Islet of Langerhans (tissue), 1 donor: ENCODE measurements around the gene C10orf62.
"Not testable (repeated sequence)": the region's sequence is repeated elsewhere in the genome, so short reads cannot be mapped to it uniquely, and the experiment has no call there.

Experiments
- FAIRE-seq: peaks from one replicate; lab custom pipeline; 2011; peaks lifted over from hg19 to GRCh38; lab: Jason Lieb, UNC

The C10orf62 gene

DNA sequence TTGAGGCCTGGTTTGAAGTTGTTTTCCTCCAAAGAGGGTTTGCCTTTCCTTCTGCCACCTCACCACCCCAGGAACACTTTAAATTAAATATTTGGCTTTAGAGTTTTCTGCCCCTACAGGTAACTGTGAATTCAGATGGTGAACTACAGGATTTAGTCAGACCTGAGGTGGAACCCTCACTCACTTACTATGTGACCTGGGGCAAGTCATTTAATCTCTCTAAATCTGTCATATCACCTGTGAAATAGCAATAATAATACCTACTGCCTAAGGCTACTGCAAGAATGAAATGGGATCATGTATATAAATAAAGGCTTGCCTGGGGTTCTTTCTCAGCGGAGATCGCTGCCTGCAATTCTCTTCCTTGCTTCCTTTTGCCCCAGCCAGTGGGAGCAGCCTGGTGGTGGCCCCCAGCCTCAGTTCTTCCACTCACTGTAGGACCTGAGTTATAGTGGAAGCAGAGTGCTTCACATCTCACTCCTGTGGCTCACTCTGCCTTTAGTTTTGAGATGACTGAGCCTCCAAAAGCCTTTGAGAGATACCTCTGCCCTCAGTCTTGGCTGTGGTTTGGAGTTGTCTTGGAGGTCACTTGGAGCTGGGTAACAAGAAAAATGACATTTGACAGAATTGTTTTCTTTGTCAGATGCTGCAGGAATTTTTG is 23.1 kb upstream of the C10orf62 start:
- no peak for FAIRE-seq

DNA sequence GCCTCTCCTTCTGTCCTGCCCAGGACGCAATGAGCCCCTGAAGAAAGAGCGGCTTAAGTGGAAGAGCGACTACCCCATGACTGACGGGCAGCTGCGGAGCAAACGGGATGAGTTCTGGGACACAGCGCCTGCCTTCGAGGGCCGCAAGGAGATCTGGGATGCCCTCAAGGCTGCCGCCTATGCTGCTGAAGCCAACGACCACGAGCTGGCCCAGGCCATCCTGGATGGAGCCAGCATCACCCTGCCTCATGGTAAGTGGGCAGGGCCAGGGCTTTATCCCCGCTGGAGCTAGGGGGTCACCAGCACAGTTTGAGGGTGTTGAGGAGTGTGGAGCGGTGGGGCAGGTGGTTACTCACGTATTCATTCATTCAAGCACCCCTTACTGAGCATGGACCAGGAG is 21.6 kb upstream of the C10orf62 start:
- FAIRE-seq: no peak

- FAIRE-seq: no peak
Observed at GRCh38 chr10:97570146-97570788, 19.3 kb upstream of the C10orf62 start.

DNA sequence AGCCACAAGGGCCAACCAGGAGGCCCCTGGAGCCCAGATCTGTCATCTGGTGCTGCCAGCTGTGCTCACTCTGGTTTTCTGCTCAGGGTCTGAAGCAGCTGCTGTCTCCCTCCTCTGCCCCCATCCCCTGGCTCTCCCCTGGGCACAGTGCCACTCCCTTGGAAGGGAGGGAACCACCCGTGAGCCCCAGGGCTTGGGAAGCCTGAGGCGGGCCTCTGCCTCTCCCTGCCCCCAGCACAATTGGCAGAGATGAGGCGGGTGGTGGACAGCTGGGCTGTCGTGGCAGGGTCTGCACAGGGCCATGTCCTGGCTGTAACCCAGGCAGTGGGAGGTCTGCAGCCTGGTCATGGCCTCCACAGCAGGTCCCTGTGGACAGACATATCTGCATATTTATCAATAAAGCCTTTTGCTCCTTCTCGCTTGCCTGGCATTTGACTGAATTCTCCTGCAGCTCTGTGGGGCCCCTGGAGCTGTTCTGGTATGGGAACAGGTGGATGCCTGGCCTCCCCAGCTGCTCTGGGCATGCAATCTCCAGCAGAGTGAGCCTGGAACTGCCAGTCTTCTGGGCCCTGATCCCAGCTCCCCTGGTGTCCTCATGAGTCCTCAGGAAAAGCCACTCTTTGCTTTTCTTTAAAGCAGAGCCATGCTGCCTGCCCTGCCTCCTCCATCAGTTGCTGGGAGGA is 18.6 kb upstream of the C10orf62 start:
- FAIRE-seq: no peak

GRCh38 chr10:97571622-97572021 is 17.9 kb upstream of the C10orf62 start:
- no peak for FAIRE-seq

- no peak for FAIRE-seq
Observed at GRCh38 chr10:97572214-97572989, 17.1 kb upstream of the C10orf62 start, which contains the start of gene ANKRD2. Gene ANKRD2, plus strand, starts transcription at chr10:97572779. Its CDS starts 10 bp downstream, at chr10:97572789.

GRCh38 chr10:97573021-97573420 is 16.5 kb upstream of the C10orf62 start:
- no peak for FAIRE-seq

DNA sequence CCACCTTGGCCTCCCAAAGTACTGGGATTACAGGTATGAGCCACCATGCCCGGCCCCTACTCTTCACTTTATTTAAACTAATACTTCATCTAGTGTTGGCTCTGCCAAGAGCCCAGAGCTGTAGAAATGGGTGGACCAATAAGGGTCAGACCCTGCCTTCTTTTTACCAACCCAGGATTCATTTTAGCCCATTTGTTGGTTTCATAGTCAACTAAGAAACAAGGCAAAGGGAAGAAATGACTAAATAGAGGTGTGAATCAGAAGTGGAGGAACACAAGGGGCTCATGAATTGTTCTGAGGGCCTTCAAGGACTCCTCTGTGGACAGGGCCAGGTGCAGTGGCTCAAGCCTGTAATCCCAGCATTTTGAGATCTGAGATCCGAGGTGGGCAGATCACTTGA is 15.8 kb upstream of the C10orf62 start:
- no peak for FAIRE-seq

- peak; percentile 96 for FAIRE-seq
Observed at GRCh38 chr10:97574374-97575126, 15.0 kb upstream of the C10orf62 start.

DNA sequence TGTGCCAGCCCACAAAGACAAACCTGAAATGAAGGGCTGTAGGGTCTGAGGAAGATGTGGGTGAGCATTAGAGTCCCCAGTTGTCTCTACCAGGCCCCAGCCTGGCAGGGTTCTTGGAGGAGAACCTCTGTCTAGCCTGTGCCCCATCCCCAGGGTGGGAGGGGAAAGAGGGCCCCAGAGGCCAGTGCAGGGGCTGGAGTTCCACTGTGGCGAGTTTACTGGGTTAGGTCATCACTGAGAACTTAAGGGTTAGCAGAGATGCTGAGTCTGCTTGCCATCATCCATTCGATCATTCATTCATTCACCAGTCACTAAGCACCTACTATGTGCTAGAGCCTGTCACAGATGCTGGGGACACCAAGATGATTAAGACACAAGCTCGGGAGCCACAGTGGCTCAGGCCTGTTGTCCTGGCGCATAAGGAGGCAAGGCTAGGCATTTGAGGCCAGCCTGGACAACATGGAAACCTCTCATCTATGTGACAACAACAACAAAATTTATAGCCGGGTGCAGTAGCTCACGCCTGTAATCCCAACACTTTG is 14.3 kb upstream of the C10orf62 start:
- FAIRE-seq: no peak

- not testable (repeated sequence) for FAIRE-seq
Observed at GRCh38 chr10:97576487-97576886, 13.0 kb upstream of the C10orf62 start.

DNA sequence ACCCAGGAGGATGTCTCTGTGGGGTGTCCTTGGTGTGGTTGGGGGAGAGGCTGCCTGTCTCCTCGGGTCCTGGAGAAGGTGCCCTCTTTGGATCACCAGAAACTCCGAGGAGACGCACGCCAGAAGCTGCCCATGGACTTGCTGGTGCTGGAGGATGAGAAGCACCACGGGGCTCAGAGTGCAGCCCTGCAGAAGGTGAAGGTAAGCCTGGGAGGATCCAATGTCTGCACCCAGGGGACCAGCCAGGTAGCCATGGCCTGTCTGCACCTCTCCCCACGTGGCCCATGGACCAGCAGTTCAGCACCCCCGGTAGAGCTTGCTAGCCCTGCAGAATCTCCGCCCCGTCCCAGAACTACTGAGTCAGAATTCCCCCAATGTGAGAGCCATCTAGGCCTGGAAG is 11.8 kb upstream of the C10orf62 start:
- no peak for FAIRE-seq

GRCh38 chr10:97578171-97578844 is 11.2 kb upstream of the C10orf62 start:
- no peak for FAIRE-seq

GRCh38 chr10:97580421-97581367 is 8.8 kb upstream of the C10orf62 start:
- no peak for FAIRE-seq

DNA sequence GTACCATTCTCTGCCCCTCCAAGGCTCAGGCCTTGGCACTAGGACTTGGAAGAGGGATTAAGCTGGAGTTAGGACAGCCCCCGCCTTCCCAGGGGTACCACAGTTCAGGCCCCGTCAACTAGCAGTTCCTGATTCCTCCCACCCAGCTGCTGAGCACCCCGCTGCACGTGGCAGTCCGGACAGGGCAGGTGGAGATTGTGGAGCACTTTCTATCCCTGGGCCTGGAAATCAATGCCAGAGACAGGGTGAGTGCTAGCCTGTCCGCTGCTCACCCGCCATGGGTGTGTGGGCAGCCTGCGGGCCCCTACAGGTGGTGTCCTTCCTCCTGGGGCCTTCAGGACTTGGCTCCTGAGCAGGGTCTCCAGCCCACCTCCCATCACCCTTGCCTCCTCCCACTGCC is 7.4 kb upstream of the C10orf62 start:
- no peak for FAIRE-seq

GRCh38 chr10:97583476-97583875 is 6.0 kb upstream of the C10orf62 start:
- FAIRE-seq: no peak

- no peak for FAIRE-seq
Observed at GRCh38 chr10:97584060-97584797, 5.3 kb upstream of the C10orf62 start, which contains the start of gene HOGA1. Gene HOGA1, plus strand, starts transcription at chr10:97584389. Its CDS starts 315 bp downstream, at chr10:97584704.

DNA sequence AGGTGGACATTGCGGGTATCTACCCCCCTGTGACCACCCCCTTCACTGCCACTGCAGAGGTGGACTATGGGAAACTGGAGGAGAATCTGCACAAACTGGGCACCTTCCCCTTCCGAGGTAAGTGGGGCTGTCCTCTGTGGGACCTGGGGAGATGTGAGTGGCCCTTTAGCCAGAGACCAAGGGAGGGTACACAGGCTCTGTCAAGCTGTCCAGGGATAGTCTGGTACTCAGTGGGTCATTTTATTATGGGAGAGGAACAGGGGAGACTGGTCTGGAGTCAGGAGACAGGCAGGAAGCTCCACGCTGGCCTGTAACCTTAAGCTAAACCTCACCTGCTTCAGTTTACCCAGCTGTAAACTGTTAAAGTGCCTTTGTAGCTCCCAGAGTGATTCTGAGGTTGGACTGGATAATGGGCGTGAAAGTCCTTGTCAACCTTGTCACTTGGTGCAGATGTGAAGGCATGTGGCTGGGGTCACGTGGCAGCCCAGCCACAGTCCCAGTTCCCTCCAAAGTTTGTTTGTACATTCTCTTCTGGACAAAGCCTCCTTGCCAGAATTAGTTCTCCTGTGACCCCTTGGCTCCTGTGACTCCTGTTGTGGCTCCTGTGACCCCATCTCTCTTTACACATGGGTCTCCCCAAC is 4.6 kb upstream of the C10orf62 start:
- FAIRE-seq: no peak

DNA sequence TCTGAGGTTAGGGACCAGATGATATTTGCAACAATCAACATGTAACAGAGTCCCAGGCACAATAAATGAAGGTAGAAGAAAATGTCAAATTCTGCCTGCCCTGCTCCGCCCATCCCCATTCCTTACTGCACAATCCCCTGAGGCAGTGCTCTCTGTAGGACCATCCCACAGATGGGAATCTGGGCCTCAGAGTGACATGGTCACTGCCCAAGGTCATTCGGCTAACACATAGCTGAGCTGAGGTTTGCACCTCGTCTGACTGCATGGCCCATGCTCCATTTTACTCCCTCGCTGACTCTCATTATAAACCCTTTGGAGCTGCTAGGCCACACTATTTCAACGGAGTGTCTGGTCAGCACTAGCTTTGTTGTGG is 4.1 kb upstream of the C10orf62 start:
- FAIRE-seq: no peak
